Midbrain (tissue), 1 donor: Measurements from ENCODE around the gene TMC1.
"Not testable (repeated sequence)": the region's sequence is repeated elsewhere in the genome, so short reads cannot be mapped to it uniquely, and the experiment has no call there.

Experiments
- DNase-seq: peaks from one replicate; lab custom pipeline; 2025; lab: John Stamatoyannopoulos, UW

The TMC1 gene

DNA sequence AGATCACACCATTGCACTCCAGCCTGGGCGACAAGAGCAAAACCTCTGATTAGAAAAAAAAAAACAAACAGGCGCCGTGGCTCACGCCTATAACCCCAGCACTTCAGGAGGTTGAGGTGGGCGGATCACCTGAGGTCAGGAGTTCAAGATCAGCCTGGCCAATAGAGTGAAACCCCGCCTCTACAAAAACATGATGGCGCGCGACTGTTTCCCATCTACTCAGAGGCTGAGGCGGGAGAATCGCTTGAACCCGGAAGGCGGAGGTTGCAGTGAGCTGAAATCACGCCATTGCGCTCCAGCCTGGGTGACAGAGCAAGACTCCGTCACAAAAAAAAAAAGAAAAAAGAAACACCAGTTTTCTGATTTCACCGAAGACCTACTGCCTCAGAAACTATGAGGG, at the start of gene TMC1:
Gene TMC1, plus strand, starts transcription at position 193 of the 400 bp plus-strand sequence. CDS start 127,041 bp downstream, outside the sequence.
- not testable (repeated sequence) for DNase-seq

DNA sequence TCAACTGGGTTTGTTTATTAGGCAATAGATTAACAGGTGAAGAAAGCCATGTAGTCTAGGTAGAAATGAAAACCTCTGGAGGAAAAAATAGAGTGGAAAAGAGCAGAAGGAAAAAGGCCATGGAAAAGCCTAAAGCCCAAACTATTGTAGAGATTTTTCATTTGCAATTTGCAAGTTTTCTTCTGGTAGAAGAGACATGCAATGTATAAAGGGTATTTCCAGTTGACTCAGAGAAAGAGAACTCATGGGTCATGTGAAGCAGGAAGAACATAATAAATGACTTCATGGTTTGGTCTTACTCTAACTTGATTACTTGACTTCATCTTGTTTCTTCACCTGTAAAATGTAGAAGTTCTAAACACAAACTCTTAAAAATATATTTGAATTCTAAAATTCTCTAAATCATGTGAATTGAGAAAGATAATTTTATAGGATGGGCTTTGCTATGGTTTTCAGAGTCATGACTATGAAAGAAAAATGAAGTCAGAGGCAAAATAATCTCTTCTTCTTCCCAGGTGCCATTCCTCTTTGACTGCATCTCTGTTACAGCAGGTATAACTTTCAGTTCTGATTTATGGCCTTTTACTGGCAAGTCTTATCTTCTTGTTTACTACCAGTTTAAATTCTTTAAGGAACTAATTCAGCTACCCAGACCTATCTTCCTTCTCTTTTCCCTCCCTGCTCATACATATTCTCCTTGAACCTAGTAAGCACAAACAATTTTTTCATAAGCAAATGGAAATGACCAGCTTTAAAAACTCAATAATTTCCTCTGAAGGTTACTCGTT, 47.7 kb upstream of the TMC1 start:
- DNase-seq = no peak

DNA sequence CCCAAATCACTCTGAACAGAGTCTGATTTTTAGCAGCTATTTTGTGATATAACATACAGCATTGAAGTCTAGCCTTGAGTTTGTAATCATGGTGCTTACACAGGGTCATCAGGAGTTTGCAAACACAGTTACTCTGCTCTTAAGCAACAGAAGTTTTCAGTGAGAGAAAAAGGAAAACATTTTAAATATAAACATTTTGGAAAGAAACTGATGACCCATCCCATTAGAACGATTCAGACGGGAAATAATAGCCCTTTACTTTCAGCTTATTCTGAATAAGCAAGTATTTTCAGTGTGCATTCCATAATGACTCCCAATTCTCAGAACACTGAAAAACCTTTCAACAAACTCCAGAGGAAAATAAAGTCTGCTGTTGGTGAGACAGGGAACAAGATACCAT, 46.7 kb upstream of the TMC1 start:
- DNase-seq = no peak

DNA sequence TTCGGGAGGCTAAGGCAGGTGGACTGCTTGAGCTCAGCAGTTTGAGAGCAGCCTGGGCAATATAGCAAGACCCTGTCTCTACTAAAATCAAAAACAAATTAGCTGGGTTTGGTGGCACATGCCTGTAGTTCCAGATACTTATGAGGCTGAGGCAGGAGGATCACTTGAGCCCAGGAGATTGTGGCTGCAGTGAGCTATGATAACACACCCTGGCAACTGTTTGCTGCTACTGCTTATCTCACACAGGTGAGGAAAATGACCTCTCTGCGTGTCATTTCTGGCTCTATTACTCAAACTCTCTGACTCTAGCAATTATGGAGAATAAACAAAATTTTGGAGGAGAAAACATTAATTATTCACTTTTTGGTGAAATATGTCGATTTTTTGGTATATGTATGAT, 45.3 kb upstream of the TMC1 start:
- no peak for DNase-seq

DNA sequence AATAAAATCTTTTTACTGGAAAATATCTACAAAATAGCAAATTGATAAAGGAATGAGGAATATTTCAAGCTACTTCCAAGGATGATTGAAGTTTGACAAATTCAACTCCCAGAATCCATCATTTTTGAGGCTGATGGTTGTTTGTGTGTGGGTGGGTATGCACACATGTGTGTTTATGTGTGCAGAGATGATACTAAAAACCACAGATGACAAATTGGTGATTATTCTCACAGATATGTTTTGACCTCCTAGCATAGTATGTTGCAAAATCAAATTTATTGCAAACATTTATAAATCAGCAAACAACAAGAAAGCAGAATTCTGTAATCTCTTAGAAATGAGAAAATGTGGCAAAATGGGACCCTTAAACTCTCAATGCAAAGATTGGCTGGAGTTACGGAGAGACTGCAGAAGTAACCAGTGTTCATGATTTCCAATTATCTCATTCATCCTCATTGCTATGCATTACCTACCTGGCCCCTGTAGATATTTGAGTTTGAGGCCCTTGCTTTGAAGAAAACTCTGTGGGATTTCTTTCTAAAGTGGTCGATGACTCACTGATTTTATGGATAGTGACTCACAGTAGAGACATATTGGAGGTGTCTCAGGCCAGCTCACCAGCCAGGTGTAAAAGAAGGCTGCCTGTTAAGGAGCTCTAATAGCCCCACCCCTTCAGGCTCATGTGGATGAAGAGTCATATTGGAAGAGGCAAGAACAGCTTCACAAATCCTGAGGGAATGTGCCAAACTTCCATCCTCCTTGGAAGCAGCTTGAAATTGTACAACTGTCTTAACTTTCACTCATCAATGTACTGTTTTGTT, 44.6 kb upstream of the TMC1 start:
- DNase-seq = no peak

GRCh38 chr9:72477930-72478518, 43.4 kb upstream of the TMC1 start:
- DNase-seq = no peak

DNA sequence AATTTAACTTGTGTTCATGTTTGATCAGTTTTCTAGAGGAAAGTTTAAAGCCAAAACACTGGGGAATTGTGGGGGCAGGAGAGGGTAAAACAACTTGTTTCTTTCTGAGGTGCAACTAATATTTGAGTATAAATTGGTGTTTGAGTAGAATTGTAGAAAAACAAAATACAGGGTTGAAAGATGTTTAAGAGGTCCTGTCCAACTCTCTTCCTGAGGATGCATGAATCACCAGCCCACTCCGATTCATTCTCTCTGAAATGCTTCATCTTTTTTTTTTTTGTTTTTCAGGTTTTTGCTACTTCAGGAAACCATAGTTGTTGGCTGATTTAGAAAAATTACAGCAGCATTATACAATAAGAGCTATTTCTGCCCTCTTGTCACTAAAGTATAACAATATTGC, 42.4 kb upstream of the TMC1 start:
- DNase-seq = no peak

- DNase-seq = not testable (repeated sequence)
Measured at GRCh38 chr9:72480261-72480660, 41.1 kb upstream of the TMC1 start.

GRCh38 chr9:72480921-72481320, 40.5 kb upstream of the TMC1 start:
- no peak for DNase-seq

DNA sequence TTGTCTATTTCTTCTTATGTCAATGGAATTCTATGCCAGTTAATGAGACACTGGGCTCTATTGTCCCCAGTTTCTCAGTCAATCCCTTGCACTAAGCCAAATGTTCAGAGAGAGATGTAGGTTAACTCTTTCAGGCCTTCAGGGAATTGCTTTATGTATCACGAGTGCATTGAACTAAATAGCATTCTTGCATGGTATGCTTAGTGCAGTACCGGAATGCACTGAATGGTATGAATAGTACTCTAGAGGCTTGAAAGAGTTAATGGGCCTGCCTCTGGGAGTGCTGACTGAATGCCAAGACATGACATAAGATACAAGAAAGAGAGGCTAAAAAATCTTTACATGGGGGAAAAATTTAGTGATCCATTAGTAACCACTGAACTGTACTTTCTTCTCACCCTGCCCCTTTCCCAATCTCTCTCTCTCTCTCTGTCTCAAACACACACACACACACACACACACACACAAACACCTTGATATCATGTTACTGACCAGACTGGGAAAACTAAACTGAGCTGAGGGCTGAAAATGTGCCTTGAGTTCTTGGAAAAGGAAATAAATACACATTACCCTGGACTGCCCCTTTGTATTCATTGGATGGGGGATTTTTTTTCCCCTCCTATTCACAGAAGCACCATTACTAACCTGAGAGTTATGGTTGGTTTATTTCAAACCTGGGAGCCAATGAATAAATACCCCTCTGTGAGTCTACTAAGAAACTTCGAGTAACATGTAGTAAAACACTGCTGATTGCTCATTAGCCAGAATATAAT, 35.4 kb upstream of the TMC1 start:
- DNase-seq = peak; percentile 64

DNA sequence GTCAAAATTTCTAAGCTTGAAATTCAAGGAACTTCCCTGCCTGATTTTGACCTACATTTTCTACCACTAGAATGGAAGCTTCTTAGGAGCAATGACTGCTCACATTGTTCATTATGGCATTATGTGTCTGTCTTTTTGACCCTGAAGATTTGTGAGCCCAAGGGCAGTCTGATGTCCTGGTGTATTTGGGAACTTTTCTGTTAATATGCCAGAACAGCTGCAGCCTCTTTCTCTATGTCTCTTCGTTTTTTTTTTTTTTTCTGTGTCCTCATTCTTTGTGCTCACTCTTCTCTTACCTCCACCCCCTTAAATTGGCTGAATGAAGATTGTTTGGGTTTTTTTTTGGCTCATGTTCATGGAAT, 34.8 kb upstream of the TMC1 start:
- DNase-seq = no peak

DNA sequence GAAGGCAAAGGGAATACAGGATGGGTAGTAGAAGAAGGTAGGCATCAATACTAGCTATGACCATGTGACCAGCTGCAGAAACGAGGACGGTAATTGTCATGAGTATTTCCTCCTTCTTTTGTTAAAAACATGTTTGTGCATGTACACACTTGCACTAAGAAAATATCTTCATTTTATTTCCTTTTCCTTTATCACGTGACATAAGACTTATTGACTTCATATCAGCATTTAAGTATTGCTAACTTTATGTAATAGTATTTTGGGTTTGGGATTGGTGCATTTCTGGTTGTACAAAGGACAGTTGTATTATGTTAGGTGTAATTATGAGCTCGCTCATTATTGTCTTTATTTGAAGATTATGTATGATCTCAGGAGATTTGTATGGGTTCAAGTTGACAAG, 33.7 kb upstream of the TMC1 start:
- DNase-seq = not testable (repeated sequence)

GRCh38 chr9:72489986-72490385, 31.4 kb upstream of the TMC1 start:
- no peak for DNase-seq

GRCh38 chr9:72491242-72491641, 30.2 kb upstream of the TMC1 start:
- DNase-seq = no peak

GRCh38 chr9:72494051-72494450, 27.4 kb upstream of the TMC1 start:
- DNase-seq = no peak

GRCh38 chr9:72497447-72498046, 23.9 kb upstream of the TMC1 start:
- DNase-seq = no peak

DNA sequence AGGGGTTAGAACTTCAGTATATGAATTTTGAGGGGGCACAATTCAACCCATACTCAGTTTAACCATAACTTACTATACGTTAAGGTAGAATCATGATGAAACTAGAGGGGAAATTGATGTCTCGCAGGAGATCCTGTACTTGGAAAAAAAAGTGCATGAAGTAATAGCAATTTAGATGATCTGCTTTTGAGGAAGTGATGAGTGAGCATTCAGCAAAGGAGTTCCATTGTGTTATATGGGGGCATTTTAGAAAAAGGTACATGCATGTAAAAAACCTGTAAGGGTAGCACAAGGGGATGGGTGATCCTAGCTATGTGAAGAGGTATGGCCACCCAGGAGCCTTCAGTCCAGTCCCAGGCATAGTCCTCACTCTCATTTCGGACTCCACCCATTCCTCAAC, 14.8 kb upstream of the TMC1 start:
- DNase-seq = no peak

GRCh38 chr9:72509053-72509452, 12.4 kb upstream of the TMC1 start:
- no peak for DNase-seq

GRCh38 chr9:72509635-72510034, 11.8 kb upstream of the TMC1 start:
- DNase-seq = no peak

- DNase-seq = not testable (repeated sequence)
Measured at GRCh38 chr9:72521011-72521410, 397 bp upstream of the TMC1 start.

GRCh38 chr9:72524820-72525540, 3.6 kb downstream of the TMC1 start:
- no peak for DNase-seq
